Hindlimb muscle (tissue), 1 donor: ENCODE results near the gene IMPG2. TPM values are rescaled to one million over a fixed set of nuclear protein-coding genes. Genes with fewer than 3 reads are reported as not detected.

ENCODE experiments used
- DNase-seq: peaks from one replicate; pipeline ENCODE4 v3.0.0-alpha.2; 2013
- polyA plus RNA-seq: library from polyadenylated mRNA; unstranded; fragments of 120-200 nt; gene quantifications from one replicate; pipeline ENCODE4 v1.2.1, GENCODE V29; 2013; ENCODE audit not compliant: insufficient read length

The IMPG2 gene
- polyA plus RNA-seq, 1 donor, result 1.5 TPM

- no peak for DNase-seq
These were observed 138.6 kb downstream of the IMPG2 start for GRCh38 chr3:101181801-101182200.

GRCh38 chr3:101179637-101180036, 140.7 kb downstream of the IMPG2 start:
- DNase-seq, result no peak

- DNase-seq, result no peak
These were observed 142.8 kb downstream of the IMPG2 start for GRCh38 chr3:101177577-101177976.

Other genes starting within 250 kb of the IMPG2 start
- 35.5 TPM for gene SENP7, start 192.6 kb upstream of the IMPG2 start, polyA plus RNA-seq
- 18.0 TPM for gene TRMT10C, start 241.3 kb upstream of the IMPG2 start, polyA plus RNA-seq